Mesothelial cell of epicardium (in vitro differentiated cells): ENCODE measurements around the gene ID2. TPM values are rescaled to one million over a fixed set of nuclear protein-coding genes. Genes with fewer than 3 reads are reported as not detected.

Source experiments
- DNase-seq, 2 experiments: peaks; one replicate each; pipeline ENCODE4 v3.0.0; 2021; ENCODE audit warnings: low spot score in 2 of 2; ENCODE audit not compliant: unreplicated experiment in 2 of 2
- H3K27ac Mint-ChIP-seq: 2 replicates; pipeline ENCODE4 v1.8.0; 2021; ENCODE audit warnings: mixed read lengths
- H3K27me3 Mint-ChIP-seq: 2 replicates; pipeline ENCODE4 v1.8.0; 2021; ENCODE audit warnings: low read depth, mixed read lengths
- H3K36me3 Mint-ChIP-seq: 2 replicates; pipeline ENCODE4 v1.8.0; 2021; ENCODE audit warnings: mixed read lengths
- H3K4me1 Mint-ChIP-seq: 2 replicates; pipeline ENCODE4 v1.8.0; 2021; ENCODE audit warnings: mixed read lengths
- H3K4me3 Mint-ChIP-seq: 2 replicates; pipeline ENCODE4 v1.8.0; 2021; ENCODE audit warnings: mild to moderate bottlenecking, moderate library complexity, mixed read lengths
- H3K9me3 Mint-ChIP-seq: 2 replicates; pipeline ENCODE4 v1.8.0; 2021; ENCODE audit warnings: mixed read lengths
- total RNA-seq: library from RNA; stranded (reverse); gene quantifications from 3 replicates; pipeline ENCODE4 v1.2.1, GENCODE V29; 2021
- TF ChIP-seq, protein P1 (sequence below): fragments of 200-600 bp; sonication (generic); IDR thresholded peaks from one replicate; pipeline ENCODE4 v1.5.0; 2021; ENCODE audit warnings: antibody characterized with exemption; ENCODE audit not compliant: unreplicated experiment

ID2 gene
- total RNA-seq, 1 donor from 2014 or later = 240 TPM

DNA sequence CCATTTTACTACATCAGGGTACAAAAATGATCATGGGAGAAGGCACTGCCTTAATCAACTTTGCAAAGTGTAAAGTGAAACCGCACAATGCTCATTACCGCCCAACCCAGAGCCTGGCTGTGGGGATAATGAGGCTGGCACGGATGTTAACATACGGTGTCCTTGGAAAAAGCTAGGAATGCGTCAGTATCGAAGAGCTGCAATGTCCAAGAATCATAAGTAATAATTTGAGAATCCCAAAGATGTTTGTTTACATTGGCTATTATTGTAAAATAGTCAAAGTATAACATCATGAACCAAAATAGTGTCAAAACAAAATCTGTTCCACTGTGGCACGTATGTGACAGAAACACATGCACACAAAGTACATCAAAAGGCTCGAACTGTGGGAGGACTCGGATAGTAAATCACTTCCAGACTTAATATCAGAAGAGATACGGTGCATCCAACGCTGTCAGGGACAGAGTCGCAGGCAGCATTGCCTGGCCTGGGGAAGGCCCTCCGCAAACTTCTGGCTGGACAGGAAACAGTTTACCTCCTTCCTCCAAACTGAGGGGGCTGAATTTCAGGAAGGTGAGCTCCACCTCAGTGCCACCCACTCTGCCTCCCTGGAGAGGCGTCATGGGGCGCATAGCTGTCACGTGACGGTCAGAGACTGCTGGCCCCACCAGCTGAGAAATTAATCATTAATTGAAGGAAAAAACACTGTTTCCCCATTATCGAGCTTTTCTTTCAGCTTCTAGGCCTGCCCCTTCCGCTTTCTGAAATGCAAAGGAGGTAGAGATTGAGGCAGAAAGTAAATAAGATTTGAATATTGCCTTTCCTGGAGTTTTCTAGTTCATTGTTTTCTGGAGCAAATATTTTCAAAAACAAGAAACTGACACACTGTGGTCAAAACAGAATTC is 1.8 kb upstream of the ID2 start:
- Mint-ChIP-seq H3K36me3 (peaks cover 13% of the 10 kb centered on the region), H3K27me3 (no peaks in the 10 kb centered on the region), H3K4me3 (peak overlapping the region; percentile 78), H3K9me3 (no peaks in the 10 kb centered on the region), H3K27ac (peak overlapping the region; percentile 100), H3K4me1 (peaks cover 43% of the 10 kb centered on the region)
- TF ChIP-seq, protein P1, sequence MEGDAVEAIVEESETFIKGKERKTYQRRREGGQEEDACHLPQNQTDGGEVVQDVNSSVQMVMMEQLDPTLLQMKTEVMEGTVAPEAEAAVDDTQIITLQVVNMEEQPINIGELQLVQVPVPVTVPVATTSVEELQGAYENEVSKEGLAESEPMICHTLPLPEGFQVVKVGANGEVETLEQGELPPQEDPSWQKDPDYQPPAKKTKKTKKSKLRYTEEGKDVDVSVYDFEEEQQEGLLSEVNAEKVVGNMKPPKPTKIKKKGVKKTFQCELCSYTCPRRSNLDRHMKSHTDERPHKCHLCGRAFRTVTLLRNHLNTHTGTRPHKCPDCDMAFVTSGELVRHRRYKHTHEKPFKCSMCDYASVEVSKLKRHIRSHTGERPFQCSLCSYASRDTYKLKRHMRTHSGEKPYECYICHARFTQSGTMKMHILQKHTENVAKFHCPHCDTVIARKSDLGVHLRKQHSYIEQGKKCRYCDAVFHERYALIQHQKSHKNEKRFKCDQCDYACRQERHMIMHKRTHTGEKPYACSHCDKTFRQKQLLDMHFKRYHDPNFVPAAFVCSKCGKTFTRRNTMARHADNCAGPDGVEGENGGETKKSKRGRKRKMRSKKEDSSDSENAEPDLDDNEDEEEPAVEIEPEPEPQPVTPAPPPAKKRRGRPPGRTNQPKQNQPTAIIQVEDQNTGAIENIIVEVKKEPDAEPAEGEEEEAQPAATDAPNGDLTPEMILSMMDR = no peak
- DNase-seq = peak in 1 of 2 experiments; percentile 58

DNA sequence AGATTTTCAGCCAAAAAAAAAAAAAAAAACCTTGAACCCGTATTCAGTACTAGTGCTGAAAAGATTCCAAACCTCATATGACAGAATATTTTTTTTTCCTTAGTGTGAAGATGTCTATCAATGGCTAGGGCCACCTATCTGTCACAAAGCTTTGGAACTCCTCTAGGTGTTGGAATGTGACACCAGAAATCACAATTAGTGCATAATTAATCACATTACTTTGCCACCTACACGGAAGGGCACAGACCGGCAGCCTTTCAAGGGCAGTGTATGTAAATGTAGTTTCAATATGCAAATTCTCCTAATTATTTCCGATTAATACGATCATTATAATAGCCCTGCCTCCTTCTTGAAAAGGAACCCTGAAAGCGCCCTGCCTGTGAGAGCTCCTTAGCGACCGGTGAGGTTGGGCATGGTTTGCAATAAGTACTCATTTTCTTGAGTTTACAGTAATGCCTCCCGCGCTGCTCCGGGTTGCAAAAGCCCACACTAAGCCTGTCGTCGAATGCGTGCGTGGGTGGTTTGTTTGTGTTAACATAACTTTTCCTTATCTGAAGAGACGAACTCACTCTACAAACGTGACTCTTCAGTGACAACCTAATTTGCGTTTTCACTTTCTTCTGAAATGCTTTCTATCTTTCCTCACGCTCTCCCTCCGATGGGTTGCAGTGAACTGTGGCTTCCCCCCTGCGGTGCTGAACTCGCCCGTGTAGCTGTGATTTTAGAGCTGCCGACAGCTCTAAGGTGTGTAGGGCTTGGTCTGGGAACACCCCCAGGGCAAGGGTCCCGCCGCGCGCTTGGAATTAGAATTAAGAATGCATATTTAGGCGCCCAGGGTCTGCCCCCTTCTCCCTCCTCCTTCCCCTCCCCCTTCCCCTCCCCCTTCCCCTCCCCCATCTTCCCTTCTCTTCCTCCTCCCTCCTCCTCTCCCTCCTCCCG is 765 bp upstream of the ID2 start:
- DNase-seq = peak; percentile 53 to 72
- peak overlapping the region; percentile 78 for H3K4me3 Mint-ChIP-seq
- H3K4me1 Mint-ChIP-seq = peaks cover 40% of the 10 kb centered on the region
- H3K27me3 Mint-ChIP-seq = no peaks in the 10 kb centered on the region
- no peaks in the 10 kb centered on the region for H3K9me3 Mint-ChIP-seq
- TF ChIP-seq, protein P1 = no peak
- peak overlapping the region; percentile 100 for H3K27ac Mint-ChIP-seq
- peaks cover 13% of the 10 kb centered on the region for H3K36me3 Mint-ChIP-seq

DNA sequence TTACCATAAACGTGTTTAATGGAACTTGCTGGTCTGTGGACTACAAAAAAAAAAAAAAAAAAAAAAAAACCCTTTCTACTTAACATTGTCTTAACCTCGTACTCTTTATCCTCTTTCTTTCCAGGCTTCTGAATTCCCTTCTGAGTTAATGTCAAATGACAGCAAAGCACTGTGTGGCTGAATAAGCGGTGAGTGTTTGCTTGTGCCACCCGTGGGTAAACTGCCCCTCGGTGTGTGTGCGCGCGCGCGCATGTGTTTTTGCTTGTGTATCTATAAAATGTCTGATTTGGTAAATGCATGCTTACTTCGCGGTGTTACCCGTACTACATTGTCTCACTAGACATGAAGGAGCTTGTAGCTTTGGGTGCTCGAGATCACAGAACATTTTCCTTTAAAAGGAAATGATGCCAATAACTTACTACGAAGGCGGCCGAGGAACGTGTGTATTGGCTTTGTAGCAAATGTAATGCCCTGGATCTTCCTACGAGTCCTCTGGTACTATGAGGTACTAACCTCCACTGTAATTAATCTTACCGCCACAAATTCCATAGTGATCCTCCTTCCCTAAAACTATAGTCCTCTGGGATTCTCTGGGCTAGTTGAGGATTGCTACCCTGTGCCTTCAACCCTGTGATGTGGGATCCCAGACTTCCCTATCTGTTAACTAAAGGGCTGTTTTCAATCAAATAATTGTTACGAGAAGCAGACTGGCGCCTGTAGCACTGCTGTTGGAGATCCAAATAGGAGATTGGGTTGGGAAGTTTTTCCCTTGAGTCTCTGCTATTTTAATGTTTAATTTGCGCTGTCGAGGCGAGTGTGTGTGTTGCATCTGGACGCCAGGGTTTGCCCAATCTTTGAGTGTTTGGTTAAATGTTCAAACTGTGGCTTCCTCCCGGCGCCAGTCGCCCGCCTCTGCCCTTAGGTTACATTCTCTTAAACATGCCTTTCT is 1.1 kb downstream of the ID2 start:
- peak overlapping the region; percentile 99 for H3K27ac Mint-ChIP-seq
- H3K4me1 Mint-ChIP-seq = peaks cover 29% of the 10 kb centered on the region
- no peak for DNase-seq

DNA sequence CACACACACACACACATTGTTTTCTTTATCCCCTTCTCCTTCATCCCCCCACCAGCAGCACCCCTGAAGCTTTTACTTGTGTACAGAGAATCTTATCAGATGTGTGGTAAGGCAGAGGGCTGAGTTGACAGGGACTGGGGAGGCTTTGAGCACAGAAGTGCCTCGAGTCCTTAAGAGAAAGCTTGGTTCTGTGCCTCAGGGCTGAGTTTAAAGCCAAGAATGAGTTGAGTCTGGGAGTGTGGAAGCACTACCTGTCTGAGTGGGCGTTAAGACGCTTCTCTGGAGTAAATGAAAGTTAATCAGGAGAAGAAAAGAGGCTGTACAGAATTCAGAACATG is 2.7 kb downstream of the ID2 start:
- TF ChIP-seq, protein P1 = no peak
- no peak for DNase-seq
- peak overlapping the region; percentile 98 for H3K27ac Mint-ChIP-seq
- H3K9me3 Mint-ChIP-seq = peaks cover 3% of the 10 kb centered on the region
- H3K36me3 Mint-ChIP-seq = peaks cover 21% of the 10 kb centered on the region
- peaks cover 22% of the 10 kb centered on the region for H3K4me1 Mint-ChIP-seq
- H3K27me3 Mint-ChIP-seq = no peaks in the 10 kb centered on the region
- H3K4me3 Mint-ChIP-seq = peak overlapping the region; percentile 100

More for the DNA sequence above, 1.1 kb downstream of the ID2 start:
- H3K9me3 Mint-ChIP-seq = no peaks in the 10 kb centered on the region
- TF ChIP-seq, protein P1 = no peak
- H3K27me3 Mint-ChIP-seq = no peaks in the 10 kb centered on the region
- peaks cover 17% of the 10 kb centered on the region for H3K36me3 Mint-ChIP-seq
- H3K4me3 Mint-ChIP-seq = peak overlapping the region; percentile 100
